ENCODE measurements around the gene TNFRSF11A.

DNA sequence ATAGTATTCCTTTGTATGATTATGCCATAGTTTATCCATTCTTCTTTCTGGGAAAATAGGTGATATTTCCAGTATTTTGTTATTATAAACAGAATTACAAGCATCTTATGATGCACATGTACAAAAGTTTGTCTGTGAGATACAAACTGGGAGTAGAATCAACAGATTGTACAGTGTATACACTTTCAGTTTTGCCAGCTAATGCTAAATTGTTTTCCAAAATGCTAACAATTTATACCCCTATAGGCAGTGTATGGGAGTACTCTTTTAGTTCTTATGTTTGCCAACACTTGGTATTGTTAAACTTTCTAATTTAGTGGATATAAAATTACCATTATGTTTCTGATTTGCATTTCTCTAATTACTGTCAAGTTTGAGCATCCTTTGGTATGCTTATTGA lies 31.0 kb upstream of the TNFRSF11A start:
- TF ChIP-seq POLR2A (IDR thresholded peaks at IDR 0.05; ENCODE audit: low read length) (no peak), GATA1 (IDR thresholded peaks at IDR 0.05; ENCODE audit: low read depth, low read length) (no peak)
